Myocyte (in vitro differentiated cells): ENCODE data around the gene BCAS3. TPM values are rescaled to one million over a fixed set of nuclear protein-coding genes. Genes with fewer than 3 reads are reported as not detected.
"Not testable (repeated sequence)": the region's sequence is repeated elsewhere in the genome, so short reads cannot be mapped to it uniquely, and the experiment has no call there.

Experiments used
- DNase-seq: peaks from one replicate; pipeline ENCODE4 v3.0.0-alpha.2; 2012; ENCODE audit warnings: low read depth
- total RNA-seq: library from RNA; depleted of rRNA; stranded (reverse); fragments of >200 nt; gene quantifications from 2 replicates; pipeline ENCODE4 v1.2.3, GENCODE V29; 2014

Gene BCAS3
- total RNA-seq, 1 donor from 2014 or later: 18.1 TPM

DNA sequence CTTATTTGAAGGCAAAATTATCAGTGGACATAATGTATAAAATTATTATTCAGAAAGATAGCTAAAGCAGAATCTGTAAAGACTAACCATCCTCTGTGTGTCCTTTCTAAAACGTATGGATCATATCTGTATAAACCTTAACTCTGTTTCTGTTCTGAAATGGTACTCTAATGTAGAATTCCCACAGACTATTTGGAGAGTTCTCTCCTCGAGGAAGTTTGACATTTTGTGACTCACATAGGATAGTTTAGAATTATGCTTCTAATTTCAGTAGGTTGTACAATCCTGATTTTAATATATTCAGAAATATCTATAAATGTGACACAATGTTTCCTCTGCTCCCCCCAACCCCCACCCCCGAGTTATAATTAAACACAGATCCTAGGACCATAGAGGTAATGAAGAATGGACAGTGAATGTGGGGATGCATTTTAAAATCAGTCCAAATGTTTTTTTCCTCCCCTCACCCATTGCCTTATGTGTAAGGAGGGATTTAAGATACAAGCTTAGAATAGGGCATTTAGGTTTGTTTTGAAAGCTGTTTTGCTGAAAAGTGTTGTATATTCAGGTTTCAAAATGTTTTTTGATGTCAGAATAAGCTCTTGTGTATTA is 66.8 kb downstream of the BCAS3 start:
- DNase-seq: peak; percentile 9

DNA sequence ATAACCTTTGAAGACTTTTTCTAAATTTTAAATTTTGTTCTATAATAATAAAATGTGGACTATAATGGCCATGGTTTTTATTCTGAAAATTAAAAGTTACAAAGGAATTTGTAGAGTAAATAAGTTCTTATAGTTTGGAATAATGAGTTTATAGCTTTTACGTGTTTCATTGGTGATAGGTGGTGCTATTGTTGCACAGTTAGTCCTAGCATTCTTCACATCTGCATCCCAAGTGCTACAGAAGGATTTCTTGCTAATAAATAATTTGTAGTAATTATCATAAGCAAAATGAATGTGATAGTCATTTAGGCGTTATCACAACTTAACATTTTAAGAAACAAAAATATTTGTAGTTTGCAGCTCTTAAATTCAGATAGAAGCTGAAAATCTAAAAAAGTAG is 67.9 kb downstream of the BCAS3 start:
- DNase-seq: no peak

DNA sequence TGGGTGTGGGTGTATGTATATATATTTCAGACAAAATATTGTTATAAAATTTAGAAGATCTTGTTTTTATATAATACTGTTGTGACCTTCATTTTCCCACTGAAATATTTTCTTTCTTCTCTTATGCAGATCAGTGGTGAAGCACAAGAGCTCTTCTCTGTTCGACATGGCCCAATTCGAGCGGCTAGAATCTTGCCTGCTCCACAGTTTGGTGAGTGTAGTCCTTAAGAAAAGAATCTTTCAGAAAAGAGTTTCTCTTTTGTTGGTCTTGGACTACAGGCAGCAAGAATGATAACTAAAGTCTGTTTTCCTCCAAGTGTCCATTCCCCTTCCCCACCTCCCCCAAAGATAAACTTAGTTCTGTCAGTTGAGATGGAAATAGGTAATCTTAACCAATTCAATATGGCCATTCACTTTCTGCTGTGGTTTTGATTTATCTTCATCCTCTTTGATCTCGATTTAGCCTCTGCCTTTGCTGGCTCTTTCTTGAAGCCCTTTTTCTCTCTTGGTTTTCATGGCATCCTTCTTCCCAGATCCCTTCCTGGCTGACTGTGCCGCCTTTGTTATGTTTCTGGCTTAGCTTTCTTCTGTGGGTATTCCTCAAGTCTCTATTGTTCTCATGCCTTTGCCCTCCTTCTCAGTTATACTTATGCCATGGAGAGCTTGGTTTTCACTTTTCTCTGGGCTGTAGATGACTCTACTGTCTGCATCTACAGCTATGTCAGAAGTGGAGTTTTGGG is 69.6 kb downstream of the BCAS3 start:
- DNase-seq: no peak

DNA sequence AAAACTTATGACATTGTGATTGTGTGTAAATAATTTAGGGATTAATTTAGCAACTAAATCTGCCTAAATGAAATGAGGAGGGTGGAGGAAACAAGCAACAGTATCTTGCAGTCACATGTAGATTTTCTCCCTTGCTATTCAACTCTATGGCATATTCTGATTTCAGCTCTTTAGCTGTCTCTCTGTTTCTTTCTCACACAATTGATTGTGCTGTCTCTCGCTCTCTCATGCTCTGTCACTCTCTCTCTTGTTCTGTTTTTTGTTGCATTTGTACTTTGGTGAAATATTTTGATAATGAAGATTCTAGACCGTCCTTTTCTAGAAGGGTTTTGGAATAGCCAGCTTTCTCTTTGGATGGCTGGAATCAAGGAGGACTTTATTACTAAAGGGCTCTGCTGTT is 70.6 kb downstream of the BCAS3 start:
- no peak for DNase-seq

DNA sequence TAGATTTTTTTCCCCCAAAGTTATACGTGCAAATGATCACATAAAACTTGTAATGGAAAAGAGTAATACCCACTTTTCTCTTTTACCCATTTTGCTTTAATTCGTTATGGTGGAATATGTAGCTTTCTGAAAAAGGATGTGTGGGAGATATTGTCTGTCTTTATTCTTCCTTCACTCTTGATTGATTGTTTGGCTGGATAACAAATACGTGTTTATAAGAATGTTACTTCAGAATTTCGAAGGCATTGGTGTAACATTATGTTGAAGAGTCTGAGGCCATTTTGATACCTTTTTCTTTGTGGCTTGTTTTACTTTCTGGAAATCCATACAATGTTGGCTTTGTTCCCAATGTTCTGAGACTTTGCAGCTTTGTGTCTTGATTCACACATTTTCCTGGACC is 71.4 kb downstream of the BCAS3 start:
- DNase-seq: no peak

DNA sequence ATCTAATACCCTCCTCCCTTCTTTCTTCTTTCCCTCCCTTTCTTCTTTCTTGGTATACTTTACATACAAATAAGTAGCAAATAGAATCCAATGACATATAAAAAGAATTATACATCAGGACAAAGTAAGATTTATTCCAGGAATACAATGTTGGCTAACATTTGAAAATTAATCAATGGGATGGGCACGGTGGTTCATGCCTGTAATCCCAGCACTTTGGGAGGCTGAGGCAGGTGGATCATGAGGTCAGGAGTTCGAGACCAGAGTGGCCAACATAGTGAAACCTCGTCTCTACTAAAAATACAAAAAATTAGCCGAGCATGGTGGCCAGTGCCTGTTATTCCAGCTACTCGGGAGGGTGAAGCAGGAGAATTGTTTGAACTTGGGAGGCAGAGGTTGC is 72.1 kb downstream of the BCAS3 start:
- DNase-seq: no peak

DNA sequence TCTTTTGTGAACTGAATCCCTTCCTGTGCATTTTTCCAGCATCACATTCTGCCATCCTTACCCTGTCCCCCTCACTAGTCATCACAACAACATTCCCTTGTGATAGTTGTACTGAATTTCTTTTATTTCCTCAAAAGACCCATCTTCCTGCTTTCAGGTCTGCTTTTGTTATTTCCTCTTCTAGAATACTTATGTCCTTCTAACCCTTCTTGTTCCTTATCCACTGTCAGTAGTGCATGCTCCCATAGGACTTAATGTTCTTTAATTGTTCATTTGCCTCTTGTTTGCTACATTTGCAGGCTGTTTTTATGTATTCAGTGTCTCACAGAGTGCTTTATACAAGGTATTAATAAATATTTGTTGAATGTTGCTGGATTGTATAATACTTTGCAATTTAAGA is 73.0 kb downstream of the BCAS3 start:
- DNase-seq: no peak

DNA sequence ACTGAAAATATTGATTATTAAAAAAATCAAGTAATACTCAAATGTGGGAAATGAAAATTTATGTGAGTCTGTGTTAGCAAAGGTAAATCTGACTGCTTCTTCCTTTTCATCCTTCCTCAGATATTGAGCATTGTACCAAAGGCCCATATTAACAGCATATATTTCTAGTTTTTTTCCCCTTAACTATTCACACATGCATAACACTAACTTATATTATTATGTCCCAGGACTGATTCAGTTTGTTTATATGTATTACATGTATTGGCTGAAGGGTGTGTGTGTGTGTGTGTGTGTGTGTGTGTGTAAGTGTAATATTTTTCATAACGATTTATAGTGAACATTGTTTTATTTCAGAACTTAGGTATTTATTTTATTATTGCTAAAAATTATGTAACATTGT is 74.2 kb downstream of the BCAS3 start:
- DNase-seq: no peak

DNA sequence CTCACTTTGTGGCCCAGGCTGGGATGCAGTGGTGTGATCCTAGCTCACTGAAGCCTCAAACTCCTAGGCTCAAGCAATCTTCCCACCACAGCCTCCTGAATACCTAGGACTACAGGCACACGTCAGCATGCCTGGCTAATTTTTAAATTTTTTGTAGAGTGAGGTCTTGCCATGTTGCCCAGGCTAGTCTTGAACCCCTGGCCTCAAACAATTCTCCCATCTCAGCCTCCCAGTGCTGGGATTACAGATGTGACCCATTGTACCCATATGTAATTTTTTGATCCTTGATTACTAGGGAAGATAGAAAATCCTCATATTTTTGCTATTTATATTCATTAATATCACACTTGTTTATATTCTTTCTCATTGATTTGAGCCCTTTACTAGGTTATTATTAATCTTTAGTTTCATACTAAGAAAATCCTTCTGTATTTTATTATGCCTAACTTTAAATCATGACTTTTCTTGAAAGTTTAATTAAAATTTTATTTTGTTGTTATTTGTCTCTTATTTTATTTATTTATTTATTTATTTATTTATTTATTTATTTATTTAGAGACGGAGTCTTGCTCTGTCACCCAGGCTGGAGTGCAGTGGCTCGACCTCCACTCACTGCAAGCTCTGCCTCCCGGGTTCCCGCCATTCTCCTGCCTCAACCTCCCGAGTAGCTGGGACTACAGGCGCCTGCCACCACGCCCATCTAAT is 75.4 kb downstream of the BCAS3 start:
- DNase-seq: peak; percentile 36

DNA sequence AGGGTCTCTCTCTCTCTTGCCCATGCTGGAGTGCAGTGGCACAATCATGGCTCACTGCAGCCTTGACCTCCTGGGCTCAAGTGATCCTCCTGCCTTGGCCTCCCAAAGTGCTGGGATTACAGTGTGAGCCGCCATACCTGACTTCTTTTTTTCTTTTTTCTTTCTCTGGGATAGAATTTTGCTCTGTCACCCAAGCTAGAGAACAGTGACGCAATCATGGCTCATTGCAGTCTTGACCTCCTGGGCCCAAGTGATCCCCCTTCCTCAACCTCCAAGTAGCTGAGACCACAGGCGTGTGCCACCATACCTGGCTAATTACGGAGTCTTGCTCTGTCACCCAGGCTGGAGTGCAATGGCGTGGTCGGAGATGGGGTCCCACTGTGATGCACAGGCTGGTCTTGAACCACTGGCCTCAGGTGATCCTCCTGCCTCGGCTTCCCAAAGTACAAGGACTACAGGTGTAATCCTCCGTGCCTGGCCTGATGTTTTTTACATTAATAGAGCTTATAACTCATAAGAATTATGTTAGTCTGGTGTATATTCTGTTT is 76.5 kb downstream of the BCAS3 start:
- no peak for DNase-seq

DNA sequence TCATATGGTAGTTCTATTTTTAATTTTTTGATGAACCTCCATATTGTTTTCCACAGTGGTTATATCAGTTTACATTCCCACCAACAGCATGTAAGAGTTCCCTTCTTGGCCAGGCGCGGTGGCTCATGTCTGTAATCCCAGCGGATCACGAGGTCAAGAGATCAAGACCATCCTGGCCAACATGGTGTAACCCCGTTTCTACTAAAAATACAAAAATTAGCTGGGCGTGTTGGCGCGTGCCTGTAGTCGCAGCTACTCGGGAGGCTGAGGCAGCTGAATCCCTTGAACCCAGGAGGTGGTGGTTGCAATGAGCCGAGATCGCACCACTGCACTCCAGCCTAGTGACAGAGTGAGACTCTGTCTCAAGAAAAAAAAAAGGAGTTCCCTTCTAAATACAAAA is 79.1 kb downstream of the BCAS3 start:
- not testable (repeated sequence) for DNase-seq

DNA sequence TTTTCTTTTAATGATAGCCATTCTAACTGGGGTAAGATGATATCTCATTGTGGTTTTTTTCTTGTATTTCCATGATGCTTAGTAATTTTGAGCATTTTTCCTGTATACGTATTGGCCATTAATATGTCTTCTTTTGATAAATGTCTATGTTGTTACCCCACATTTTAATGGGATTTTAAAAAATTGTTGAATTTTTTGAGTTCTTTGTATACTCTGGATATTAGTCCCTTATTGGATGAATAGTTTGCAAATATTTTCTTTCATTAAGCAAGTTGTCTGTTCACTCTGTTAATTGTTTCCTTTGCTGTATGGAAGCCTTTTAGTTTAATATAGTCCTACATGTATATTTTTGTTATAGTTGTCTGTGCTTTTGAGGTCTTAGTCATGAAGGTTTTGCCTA is 79.8 kb downstream of the BCAS3 start:
- DNase-seq: no peak

DNA sequence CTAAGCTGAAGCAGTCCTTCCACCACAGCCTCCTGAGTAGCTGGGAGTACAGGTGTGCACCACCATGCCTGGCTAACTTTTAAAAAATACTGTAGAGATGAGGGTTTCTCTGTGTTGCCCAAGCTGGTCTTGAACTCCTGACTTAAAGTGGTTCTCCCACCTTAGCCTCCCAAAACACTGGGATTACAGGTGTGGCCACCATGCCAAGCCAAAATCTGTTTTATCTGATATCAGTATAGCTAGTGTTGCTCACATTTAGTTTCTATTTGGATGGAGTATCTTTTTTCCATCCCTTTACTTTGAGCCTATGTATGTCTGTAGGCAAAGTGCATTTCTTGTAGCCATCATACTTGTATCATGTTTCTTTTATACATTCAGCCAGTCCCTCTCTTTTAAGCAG is 82.1 kb downstream of the BCAS3 start:
- no peak for DNase-seq

DNA sequence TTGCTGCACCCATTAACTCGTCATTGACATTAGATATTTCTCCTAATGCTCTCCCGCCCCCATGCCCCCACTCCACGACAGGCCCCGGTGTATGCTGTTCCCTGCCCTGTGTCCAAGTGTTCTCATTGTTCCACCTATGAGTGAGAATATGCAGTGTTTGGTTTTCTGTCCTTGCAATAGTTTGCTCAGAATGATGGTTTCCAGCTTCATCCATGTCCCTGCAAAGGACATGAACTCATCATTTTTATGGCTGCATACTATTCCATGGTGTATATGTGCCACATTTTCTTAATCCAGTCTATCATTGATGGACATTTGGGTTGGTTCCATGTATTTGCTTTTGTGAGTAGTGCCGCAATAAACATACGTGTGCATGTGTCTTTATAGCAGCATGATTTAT is 83.7 kb downstream of the BCAS3 start:
- DNase-seq: not testable (repeated sequence)

DNA sequence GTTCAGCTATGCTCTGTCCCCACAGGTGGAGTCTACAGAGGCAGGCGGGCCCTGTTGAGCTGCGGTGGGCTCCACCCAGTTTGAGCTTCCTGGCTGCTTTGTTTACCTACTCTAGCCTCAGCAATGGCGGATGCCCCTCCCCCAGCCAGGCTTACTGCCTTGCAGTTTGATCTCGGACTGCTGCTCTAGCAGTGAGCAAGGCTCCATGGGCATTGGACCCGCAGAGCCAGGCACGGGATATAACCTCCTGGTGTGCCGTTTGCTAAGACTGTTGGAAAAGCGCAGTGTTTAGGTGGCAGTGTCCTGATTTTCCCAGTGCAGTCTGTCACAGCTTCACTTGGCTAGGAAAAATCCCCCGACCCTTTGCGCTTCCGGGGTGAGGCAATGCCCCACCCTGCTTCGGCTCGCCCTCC is 89.1 kb downstream of the BCAS3 start:
- DNase-seq: no peak

DNA sequence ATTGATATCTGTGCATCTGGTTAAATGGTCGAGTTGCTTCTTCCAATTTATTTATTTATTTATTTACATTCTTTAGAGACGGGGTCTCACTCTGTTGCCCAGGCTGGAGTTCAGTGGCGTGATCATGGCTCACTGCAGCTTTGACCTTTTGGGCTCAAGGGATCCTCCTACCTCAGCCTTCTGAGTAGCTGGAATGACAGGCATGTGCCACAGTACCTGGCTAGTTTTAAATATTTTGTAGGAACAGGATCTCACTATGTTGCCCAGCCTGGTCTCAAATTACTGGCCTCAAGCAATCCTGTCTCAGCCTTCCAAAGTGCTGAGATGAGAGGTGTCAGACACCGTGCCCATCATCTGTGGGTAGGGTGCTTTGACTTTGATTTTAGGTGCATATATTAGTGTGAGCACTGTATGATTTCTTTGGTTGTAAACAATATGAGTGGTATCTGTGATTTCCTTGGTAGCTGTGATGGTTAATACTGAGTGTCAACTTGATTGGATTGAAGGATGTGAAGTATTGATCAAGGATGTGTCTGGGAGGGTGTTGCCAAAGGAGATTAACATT is 90.2 kb downstream of the BCAS3 start:
- DNase-seq: no peak

DNA sequence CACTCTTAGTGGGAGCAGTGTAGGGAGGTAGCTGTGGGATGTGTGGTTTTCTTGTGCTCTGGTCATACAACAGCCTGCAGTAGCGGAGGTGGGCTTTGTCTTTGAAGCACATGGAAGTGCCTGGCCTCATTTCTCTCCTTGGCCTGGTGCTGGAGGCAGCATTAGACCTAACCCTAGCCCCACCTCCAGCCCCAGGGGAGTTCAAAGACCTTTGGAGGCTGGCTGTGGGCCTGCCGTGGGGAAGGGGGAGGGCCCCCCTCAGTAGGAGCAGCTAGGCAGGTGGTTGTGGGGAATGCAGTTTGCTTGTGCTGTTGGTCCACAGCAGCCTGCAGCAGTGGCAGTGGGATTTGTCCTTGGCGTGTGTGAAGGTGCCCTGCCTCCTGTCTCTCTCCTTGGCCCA is 91.7 kb downstream of the BCAS3 start:
- DNase-seq: no peak

DNA sequence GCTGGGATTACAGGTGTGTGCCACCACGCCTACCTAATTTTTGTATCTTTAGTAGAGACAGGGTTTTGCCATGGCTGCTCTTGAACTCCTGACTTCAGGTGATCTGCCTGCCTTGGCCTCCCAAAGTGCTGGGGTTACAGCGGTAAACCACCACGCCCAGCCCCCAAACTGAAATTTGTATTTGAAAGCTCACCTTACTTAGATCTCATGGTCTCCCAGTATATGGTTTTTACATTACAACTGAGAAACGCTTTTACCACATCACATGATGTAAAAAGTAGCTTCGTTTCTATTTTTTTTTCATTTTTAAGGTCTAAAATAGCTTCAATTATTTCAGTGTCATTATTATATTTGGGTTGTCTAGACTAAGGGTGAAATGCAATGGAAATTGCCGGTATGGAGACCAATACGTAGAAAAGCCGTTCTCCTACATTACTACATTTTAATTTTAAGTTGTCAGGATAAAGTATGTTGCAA is 93.3 kb downstream of the BCAS3 start:
- DNase-seq: no peak

DNA sequence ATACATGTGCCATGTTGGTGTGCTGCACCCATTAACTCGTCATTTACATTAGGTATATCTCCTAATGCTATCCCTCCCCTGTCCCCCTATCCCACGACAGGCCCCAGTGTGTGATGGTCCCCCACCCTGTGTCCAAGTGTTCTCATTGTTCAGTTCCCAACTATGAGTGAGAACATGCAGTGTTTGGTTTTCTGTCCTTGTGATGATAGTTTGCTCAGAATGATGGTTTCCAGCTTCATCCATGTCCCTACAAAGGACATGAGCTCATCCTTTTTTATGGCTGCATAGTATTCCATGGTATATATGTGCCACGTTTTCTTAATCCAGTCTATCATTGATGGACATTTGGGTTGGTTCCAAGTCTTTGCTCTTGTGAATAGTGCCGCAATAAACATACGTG is 94.0 kb downstream of the BCAS3 start:
- not testable (repeated sequence) for DNase-seq

DNA sequence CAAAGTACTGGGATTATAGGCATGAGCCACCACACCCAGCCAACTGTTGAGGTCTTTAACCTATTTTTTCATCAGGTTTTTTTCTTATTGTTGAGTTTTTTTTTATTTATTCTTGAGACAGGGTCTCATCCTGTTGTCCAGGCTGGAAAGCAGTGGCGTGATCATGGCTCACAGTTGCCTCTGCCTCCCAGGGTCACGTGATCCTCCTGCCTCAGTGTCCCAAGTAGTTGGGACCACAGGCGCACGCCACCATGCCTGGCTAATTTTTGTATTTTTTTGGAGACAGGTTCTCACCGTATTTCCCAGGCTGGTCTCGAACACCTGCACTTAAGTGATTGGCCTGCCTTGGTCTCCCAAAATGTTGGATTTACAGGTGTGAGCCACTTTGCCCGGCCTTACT is 95.9 kb downstream of the BCAS3 start:
- no peak for DNase-seq

DNA sequence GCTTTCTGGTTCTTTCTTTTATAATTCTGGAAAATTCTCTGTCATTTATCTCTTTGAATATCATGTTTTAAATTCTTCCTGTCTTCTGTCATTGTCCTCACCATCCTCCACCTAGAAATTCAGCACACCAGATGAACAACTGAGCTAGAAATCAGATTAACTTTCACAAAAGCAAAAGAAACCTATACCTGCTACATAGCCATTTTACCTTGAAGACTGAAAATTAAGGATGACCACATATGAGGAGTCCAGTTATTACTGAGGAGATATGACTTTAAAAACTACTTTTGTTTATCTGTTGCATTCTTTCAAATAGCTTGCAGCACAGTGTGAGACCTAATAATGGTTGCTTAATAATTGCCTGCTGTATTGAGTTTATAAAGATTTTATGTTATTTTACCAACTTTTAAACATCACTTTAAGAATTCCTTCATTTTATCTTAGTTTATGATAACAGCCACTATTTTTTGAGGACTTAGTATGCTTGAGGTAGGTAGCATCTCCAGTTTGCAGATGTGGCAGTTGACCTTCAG is 104.3 kb downstream of the BCAS3 start:
- no peak for DNase-seq

DNA sequence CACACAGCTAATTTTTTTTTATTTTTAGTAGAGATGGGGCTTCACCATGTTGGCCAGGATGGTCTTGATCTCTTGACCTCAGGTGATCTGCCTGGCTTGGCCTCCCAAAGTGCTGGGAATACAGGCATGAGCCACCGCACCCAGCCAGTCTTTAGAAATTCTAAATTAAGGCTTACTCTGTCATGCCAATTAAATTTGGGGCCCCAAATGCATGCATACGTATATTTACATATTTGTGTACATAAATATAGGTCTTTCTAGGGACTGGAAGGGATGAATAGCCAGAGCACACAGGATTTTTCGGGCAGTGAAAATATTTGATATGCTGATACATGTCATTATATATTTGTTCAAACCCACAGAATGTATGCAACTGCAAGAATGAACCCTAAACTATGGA is 105.1 kb downstream of the BCAS3 start:
- no peak for DNase-seq
